Activated CD4-positive, CD25-positive, alpha-beta regulatory T cell treated with anti-CD3 and anti-CD28 coated beads, Interleukin-2, amount 50 U/mL, for 72 hours (primary cell): ENCODE data around the gene RASGRP3.

Experiments
- DNase-seq: peaks from one replicate; pipeline ENCODE4 v3.0.0; 2021

The RASGRP3 gene

GRCh38 chr2:33589444-33589843 lies 113.0 kb downstream of the RASGRP3 start:
- no peak for DNase-seq

- DNase-seq = no peak
These were observed 118.9 kb downstream of the RASGRP3 start for GRCh38 chr2:33595385-33595784.

- DNase-seq = no peak
These were observed 120.6 kb downstream of the RASGRP3 start for GRCh38 chr2:33597026-33597425.

- DNase-seq = peak; percentile 53
These were observed 122.2 kb downstream of the RASGRP3 start for GRCh38 chr2:33598561-33599174.

- peak; percentile 98 for DNase-seq
These were observed 122.9 kb downstream of the RASGRP3 start, which contains the start of gene FAM98A for GRCh38 chr2:33599175-33599942. TSS of gene FAM98A (minus strand) at chr2:33599299. CDS start at chr2:33599221, 78 bp downstream.

- DNase-seq = no peak
These were observed 123.4 kb downstream of the RASGRP3 start for GRCh38 chr2:33599943-33600192.

GRCh38 chr2:33602201-33602830 lies 125.9 kb downstream of the RASGRP3 start:
- no peak for DNase-seq

GRCh38 chr2:33603416-33603815 lies 127.0 kb downstream of the RASGRP3 start:
- DNase-seq = no peak

- no peak for DNase-seq
These were observed 128.6 kb downstream of the RASGRP3 start for GRCh38 chr2:33605056-33605455.

- no peak for DNase-seq
These were observed 129.7 kb downstream of the RASGRP3 start for GRCh38 chr2:33606100-33606499.

- DNase-seq = no peak
These were observed 130.2 kb downstream of the RASGRP3 start for GRCh38 chr2:33606622-33607021.

GRCh38 chr2:33607251-33607721 lies 130.8 kb downstream of the RASGRP3 start:
- no peak for DNase-seq

GRCh38 chr2:33607905-33608304 lies 131.5 kb downstream of the RASGRP3 start:
- no peak for DNase-seq

GRCh38 chr2:33614190-33614589 lies 137.7 kb downstream of the RASGRP3 start:
- DNase-seq = no peak
